ENCODE data around the gene SOD3.

DNA sequence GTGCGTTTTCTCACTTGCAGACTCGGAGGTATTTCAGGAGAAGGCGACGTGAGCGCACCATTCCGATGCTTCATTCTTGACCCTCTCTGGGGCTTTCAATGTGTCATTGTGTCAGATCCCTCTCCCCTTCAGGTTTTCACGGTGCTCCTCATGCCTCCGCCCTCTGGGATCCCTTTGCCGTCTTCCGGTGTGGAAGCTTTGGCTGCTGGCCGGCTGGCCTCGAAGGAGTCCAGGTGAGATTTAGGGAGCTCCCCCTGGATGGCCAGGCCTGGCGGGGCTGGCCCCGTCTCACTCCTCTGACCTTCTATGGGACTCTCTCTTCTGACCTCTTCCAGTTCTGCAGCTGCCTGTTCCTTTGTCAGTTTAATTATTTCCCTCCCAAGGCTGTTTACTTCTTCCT, 12.9 kb downstream of the SOD3 start:
- TF ChIP-seq, protein P1, sequence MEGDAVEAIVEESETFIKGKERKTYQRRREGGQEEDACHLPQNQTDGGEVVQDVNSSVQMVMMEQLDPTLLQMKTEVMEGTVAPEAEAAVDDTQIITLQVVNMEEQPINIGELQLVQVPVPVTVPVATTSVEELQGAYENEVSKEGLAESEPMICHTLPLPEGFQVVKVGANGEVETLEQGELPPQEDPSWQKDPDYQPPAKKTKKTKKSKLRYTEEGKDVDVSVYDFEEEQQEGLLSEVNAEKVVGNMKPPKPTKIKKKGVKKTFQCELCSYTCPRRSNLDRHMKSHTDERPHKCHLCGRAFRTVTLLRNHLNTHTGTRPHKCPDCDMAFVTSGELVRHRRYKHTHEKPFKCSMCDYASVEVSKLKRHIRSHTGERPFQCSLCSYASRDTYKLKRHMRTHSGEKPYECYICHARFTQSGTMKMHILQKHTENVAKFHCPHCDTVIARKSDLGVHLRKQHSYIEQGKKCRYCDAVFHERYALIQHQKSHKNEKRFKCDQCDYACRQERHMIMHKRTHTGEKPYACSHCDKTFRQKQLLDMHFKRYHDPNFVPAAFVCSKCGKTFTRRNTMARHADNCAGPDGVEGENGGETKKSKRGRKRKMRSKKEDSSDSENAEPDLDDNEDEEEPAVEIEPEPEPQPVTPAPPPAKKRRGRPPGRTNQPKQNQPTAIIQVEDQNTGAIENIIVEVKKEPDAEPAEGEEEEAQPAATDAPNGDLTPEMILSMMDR (optimal IDR thresholded peaks at IDR 0.05 in 1 of 3, IDR thresholded peaks at IDR 0.05 in 1 of 3, conservative IDR thresholded peaks at IDR 0.05 in 1 of 3; ENCODE audit: extremely low read depth in 1 of 3, insufficient read depth in 2 of 3, low read length in 3 of 3): no peak
- TF ChIP-seq EZH2 (IDR thresholded peaks at IDR 0.05; ENCODE audit: low read length): no peak
